Natural killer cell treated with Interleukin-12 subunit alpha and Interleukin-12 subunit beta and Interleukin-15 and Interleukin-18, amount 100 ng/mL, for 72 hours (primary cell): ENCODE results near the gene ADAM10. TPM values are rescaled to one million over a fixed set of nuclear protein-coding genes. Genes with fewer than 3 reads are reported as not detected.
A peak's percentile ranks its signal among the peaks of the same experiment; 100 is the strongest.

Experiments
- ATAC-seq, 2 donors: fragments of 150-1000 bp; cut with Tn5 transposase in 1 of 2; sonication (Bioruptor Pico), chemical (Tn5 transposase) in 1 of 2; 2 replicates each; pipeline ENCODE4 v1.10.0; 2021
- DNase-seq: peaks from one replicate; pipeline ENCODE4 v3.0.0; 2022; ENCODE audit warnings: low spot score
- H3K27ac Mint-ChIP-seq, 2 donors: 1 replicate in 1 of 2; 2 replicates in 1 of 2; pipeline ENCODE4 v1.8.0; 2022; ENCODE audit warnings: mixed read lengths in 2 of 2, mild to moderate bottlenecking in 1 of 2, moderate library complexity in 1 of 2
- H3K27me3 Mint-ChIP-seq, 2 donors: 1 replicate in 1 of 2; 2 replicates in 1 of 2; pipeline ENCODE4 v1.8.0; 2022; ENCODE audit warnings: mixed read lengths in 2 of 2
- H3K36me3 Mint-ChIP-seq: one replicate; pipeline ENCODE4 v1.8.0; 2022; ENCODE audit warnings: mixed read lengths
- H3K4me1 Mint-ChIP-seq, 2 donors: 1 replicate in 1 of 2; 2 replicates in 1 of 2; pipeline ENCODE4 v1.8.0; 2022; ENCODE audit warnings: low read depth in 2 of 2, mixed read lengths in 2 of 2, mild to moderate bottlenecking in 1 of 2
- H3K4me3 Mint-ChIP-seq: one replicate; pipeline ENCODE4 v1.8.0; 2022; ENCODE audit warnings: mixed read lengths
- H3K9me3 Mint-ChIP-seq: 2 replicates; pipeline ENCODE4 v1.8.0; 2022; ENCODE audit warnings: mixed read lengths
- total RNA-seq, 2 donors: library from RNA; stranded (reverse); gene quantifications; one replicate each; pipeline ENCODE4 v1.2.3, GENCODE V29; 2022

ADAM10 gene
- total RNA-seq, 2 donors from 2014 or later, result 89.9 to 122 TPM

DNA sequence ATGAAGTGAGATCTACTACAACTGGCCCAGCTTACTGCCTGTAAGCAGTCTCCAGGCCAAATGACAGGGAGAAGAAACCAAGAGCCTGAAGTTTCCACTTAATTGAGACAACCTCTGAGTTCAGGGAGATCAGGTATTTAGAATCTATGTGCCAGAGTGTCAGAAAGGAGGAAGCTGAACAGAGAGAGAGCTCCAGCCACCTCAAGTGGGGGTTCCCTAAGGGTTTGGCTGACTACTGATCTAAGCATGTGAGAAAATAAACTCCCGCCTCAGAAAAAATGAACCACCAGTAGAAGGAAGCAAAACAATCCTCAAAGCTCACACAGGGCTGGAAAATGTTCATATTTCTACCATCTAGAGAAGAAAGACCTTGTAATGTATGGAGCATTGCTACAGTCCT lies 25.0 kb downstream of the ADAM10 start:
- H3K36me3 Mint-ChIP-seq, result no peaks in the 10 kb centered on the region
- ATAC-seq, result peak in 1 of 2 donors; percentile 66
- DNase-seq, result no peak
- H3K9me3 Mint-ChIP-seq, result no peaks in the 10 kb centered on the region
- H3K4me1 Mint-ChIP-seq, result peaks cover 33 to 36% of the 10 kb centered on the region in 2 donors
- peak overlapping the region; percentile 29 to 35 for H3K27ac Mint-ChIP-seq
- H3K4me3 Mint-ChIP-seq, result no peak overlapping the region
- H3K27me3 Mint-ChIP-seq, result no peaks in the 10 kb centered on the region

DNA sequence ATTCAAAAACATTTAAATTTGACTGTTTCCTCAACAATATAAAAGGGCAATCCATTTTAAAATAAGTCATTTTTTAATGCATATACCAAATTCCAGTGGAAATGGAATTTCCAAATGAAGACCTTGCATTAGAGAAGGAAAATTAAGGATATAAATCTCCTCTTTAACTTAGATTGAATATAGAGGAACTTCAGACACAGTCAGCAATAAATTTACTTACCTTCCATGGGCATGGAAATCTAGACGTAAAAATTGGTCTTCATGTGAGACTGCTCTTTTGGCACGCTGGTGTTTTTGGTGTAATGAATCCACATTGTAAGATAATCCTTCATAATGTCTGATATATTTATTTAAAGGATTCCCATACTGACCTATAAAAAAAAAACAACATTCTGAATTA lies 32.1 kb downstream of the ADAM10 start:
- H3K4me1 Mint-ChIP-seq, result peaks cover 14 to 17% of the 10 kb centered on the region in 2 donors
- DNase-seq (no peak), ATAC-seq (no peak)
- peaks cover 7% of the 10 kb centered on the region for H3K36me3 Mint-ChIP-seq
- H3K4me3 Mint-ChIP-seq, result no peak overlapping the region
- H3K9me3 Mint-ChIP-seq, result no peaks in the 10 kb centered on the region
- H3K27me3 Mint-ChIP-seq, result no peaks in the 10 kb centered on the region
- no peak overlapping the region for H3K27ac Mint-ChIP-seq

DNA sequence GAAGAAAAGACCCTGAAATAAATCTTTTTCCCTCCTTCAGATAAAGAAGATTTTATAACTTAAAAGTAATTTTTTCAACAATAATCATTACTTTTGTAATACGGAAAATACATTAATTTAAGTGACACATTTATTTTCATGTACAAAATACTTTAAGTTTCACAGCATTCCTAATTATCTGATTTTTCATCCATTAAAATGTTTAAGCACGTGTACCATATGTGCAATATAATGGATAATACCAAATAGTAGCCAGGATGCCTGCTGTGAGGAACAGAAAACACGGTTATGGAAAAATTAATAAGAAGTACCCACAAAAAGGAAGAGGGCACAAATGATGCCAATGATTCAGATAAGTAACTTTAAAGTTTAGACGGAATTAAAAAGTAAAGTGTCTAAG lies 33.5 kb downstream of the ADAM10 start:
- H3K36me3 Mint-ChIP-seq, result peaks cover 7% of the 10 kb centered on the region
- no peak overlapping the region for H3K4me3 Mint-ChIP-seq
- H3K9me3 Mint-ChIP-seq, result no peaks in the 10 kb centered on the region
- ATAC-seq (no peak), DNase-seq (no peak)
- H3K4me1 Mint-ChIP-seq, result peaks cover 14 to 16% of the 10 kb centered on the region in 2 donors
- no peaks in the 10 kb centered on the region for H3K27me3 Mint-ChIP-seq
- peak overlapping the region in 1 of 2 donors; percentile 20 for H3K27ac Mint-ChIP-seq

- Mint-ChIP-seq H3K9me3 (no peaks in the 10 kb centered on the region), H3K4me1 (peaks cover 13 to 14% of the 10 kb centered on the region in 2 donors), H3K36me3 (peaks cover 7% of the 10 kb centered on the region), H3K4me3 (no peak overlapping the region), H3K27me3 (no peaks in the 10 kb centered on the region), H3K27ac (no peak overlapping the region)
- ATAC-seq (no peak), DNase-seq (no peak)
Observed at GRCh38 chr15:58715266-58715917, 34.1 kb downstream of the ADAM10 start.

GRCh38 chr15:58710701-58711100 lies 38.8 kb downstream of the ADAM10 start:
- Mint-ChIP-seq H3K27me3 (no peaks in the 10 kb centered on the region), H3K36me3 (no peaks in the 10 kb centered on the region), H3K4me1 (peaks cover 11 to 20% of the 10 kb centered on the region in 2 donors), H3K9me3 (no peaks in the 10 kb centered on the region), H3K4me3 (no peak overlapping the region), H3K27ac (no peak overlapping the region)
- DNase-seq (no peak), ATAC-seq (no peak)

- Mint-ChIP-seq H3K9me3 (no peaks in the 10 kb centered on the region), H3K4me3 (no peak overlapping the region), H3K27me3 (no peaks in the 10 kb centered on the region), H3K27ac (peak overlapping the region in 1 of 2 donors; percentile 61), H3K36me3 (peaks cover 5% of the 10 kb centered on the region), H3K4me1 (peaks cover 22 to 33% of the 10 kb centered on the region in 2 donors)
- DNase-seq, result no peak
- no peak for ATAC-seq
Observed at GRCh38 chr15:58707397-58707796, 42.1 kb downstream of the ADAM10 start.

GRCh38 chr15:58705105-58705504 lies 44.4 kb downstream of the ADAM10 start:
- peaks cover 30 to 46% of the 10 kb centered on the region in 2 donors for H3K4me1 Mint-ChIP-seq

DNA sequence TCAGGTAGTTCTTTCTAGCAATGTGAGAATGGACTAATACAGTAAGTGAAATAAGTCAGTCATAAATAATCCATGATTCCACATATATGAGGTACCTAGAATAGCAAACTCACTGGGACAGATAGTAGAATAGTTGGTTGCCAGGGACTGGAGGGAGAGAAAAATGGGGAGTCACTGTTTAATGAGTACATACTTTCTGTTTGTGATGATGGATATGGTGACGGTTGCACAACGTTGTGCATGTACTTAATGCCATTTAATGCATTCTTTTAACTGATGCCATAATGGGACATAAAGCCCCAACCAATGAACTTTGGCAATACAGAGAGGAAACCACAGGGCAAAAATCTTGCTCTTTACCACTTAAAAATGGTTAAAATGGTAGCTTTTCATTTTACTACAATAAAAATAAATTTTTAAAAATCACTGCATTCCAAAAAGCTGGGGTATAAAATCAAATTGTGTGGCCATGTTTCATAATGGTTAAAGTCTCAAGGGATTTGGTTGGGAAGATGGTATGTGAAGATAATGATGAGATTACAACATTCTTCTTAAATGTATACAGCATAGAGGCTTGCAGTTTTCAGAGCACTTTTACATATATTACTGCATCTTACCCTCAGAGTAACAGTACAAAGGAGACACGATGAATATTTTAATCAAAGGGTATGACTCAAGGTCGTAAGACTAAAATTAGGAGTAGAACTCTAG lies 45.2 kb downstream of the ADAM10 start:
- peaks cover 25% of the 10 kb centered on the region for H3K36me3 Mint-ChIP-seq
- H3K4me3 Mint-ChIP-seq, result no peak overlapping the region

More at GRCh38 chr15:58705105-58705504, 44.4 kb downstream of the ADAM10 start:
- no peak overlapping the region for H3K4me3 Mint-ChIP-seq
- no peak for DNase-seq
- no peaks in the 10 kb centered on the region for H3K9me3 Mint-ChIP-seq
- no peak overlapping the region for H3K27ac Mint-ChIP-seq
- H3K27me3 Mint-ChIP-seq, result no peaks in the 10 kb centered on the region
- ATAC-seq, result no peak
- H3K36me3 Mint-ChIP-seq, result peaks cover 17% of the 10 kb centered on the region

DNA sequence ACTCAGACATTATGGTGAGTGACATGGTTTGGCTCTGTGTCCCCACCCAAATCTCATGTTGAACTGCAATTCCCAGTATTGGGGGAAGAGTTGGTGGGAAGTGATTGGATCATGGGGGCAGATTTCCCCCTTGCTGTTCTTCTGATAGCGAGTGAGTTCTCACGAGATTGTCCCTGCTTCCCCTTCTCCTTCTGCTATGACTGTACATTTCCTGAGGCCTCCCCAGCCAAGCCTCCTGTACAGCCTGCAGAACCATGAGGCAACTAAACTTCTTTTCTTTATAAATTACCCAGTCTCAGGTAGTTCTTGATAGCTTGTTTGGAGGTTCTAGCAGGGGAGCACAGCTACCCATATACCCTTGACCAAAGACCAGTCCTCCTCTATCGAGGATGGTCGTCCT lies 45.9 kb downstream of the ADAM10 start:
- Mint-ChIP-seq H3K9me3 (no peaks in the 10 kb centered on the region), H3K27me3 (no peaks in the 10 kb centered on the region), H3K27ac (peak overlapping the region; percentile 36 to 51), H3K36me3 (peaks cover 32% of the 10 kb centered on the region), H3K4me3 (peak overlapping the region; percentile 42), H3K4me1 (peaks cover 41 to 61% of the 10 kb centered on the region in 2 donors)
- no peak for DNase-seq
- peak in 1 of 2 donors; percentile 59 for ATAC-seq

More for the DNA sequence above, 45.2 kb downstream of the ADAM10 start:
- H3K9me3 Mint-ChIP-seq, result no peaks in the 10 kb centered on the region
- peaks cover 34 to 54% of the 10 kb centered on the region in 2 donors for H3K4me1 Mint-ChIP-seq
- DNase-seq, result no peak
- no peaks in the 10 kb centered on the region for H3K27me3 Mint-ChIP-seq
- no peak for ATAC-seq
- peak overlapping the region; percentile 36 to 51 for H3K27ac Mint-ChIP-seq

DNA sequence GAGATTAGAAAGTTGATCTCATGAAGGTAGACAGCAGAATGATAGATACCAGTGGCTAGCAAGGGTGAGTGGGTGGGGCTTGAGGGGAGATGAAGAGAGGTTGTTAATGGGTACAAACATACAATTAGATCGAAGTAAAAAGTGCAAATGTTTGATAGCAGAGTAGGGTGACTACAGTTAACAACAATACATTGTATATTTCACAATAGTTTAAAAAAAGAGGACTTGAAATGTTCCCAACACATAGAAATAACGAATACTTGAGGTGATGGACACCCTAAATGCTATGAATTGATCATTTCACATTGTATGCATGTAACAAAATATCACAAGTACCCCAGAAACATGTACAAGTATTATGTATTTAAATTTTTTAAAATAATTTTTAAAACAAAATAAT lies 47.3 kb downstream of the ADAM10 start:
- DNase-seq (no peak), ATAC-seq (no peak)
- Mint-ChIP-seq H3K4me3 (no peak overlapping the region), H3K27me3 (no peaks in the 10 kb centered on the region), H3K4me1 (peaks cover 44 to 62% of the 10 kb centered on the region in 2 donors), H3K36me3 (peaks cover 32% of the 10 kb centered on the region), H3K9me3 (peaks cover 4% of the 10 kb centered on the region), H3K27ac (no peak overlapping the region)

DNA sequence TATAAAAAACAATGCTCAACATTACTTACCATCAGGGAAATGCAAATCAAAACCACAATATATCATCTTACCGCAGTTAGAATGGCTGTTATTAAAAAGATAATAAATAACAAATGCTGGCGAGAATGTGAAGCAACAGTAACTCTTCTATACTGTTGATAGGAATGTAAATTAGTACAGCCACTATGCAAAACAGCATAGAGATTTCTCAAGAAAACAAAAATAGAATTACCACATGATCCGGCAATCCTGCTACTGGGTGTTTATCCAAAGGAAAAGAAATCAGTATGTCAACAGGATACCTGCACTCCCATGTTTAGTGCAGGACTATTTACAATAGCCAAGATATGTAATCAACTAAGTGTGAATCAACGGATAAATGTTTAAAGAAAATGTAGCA lies 48.1 kb downstream of the ADAM10 start:
- peaks cover 50 to 63% of the 10 kb centered on the region in 2 donors for H3K4me1 Mint-ChIP-seq
- H3K36me3 Mint-ChIP-seq, result peaks cover 32% of the 10 kb centered on the region

GRCh38 chr15:58699769-58700168 lies 49.7 kb downstream of the ADAM10 start:
- Mint-ChIP-seq H3K4me1 (peaks cover 53 to 58% of the 10 kb centered on the region in 2 donors), H3K27me3 (no peaks in the 10 kb centered on the region), H3K27ac (peak overlapping the region; percentile 24 to 42), H3K9me3 (peaks cover 4% of the 10 kb centered on the region), H3K4me3 (no peak overlapping the region), H3K36me3 (peaks cover 32% of the 10 kb centered on the region)
- no peak for ATAC-seq
- DNase-seq, result no peak

More for the DNA sequence above, 48.1 kb downstream of the ADAM10 start:
- no peak for DNase-seq
- no peak for ATAC-seq
- Mint-ChIP-seq H3K9me3 (peaks cover 4% of the 10 kb centered on the region), H3K27ac (peak overlapping the region in 1 of 2 donors; percentile 24), H3K27me3 (no peaks in the 10 kb centered on the region), H3K4me3 (no peak overlapping the region)

- Mint-ChIP-seq H3K36me3 (peaks cover 31% of the 10 kb centered on the region), H3K27me3 (no peaks in the 10 kb centered on the region), H3K27ac (peak overlapping the region; percentile 24 to 42), H3K4me1 (peaks cover 51 to 52% of the 10 kb centered on the region in 2 donors), H3K9me3 (peaks cover 4% of the 10 kb centered on the region), H3K4me3 (peak overlapping the region; percentile 38)
- DNase-seq (no peak), ATAC-seq (no peak)
Observed at GRCh38 chr15:58698887-58699641, 50.4 kb downstream of the ADAM10 start.
